22Rv1 (cell line): ENCODE measurements around the gene SH3PXD2A.
A peak's percentile ranks its signal among the peaks of the same experiment; 100 is the strongest.

Source experiments
- H3K27ac ChIP-seq: fragments of 450-650 bp; 2 replicates; pipeline ENCODE4 v1.5.1; 2017
- ZFX ChIP-seq: fragments of 450-650 bp; IDR thresholded peaks from 2 replicates; pipeline ENCODE4 v1.6.1; 2017; ENCODE audit warnings: antibody characterized with exemption, borderline replicate concordance
- TF ChIP-seq, protein P1 (sequence below): fragments of 450-650 bp; IDR thresholded peaks from 2 replicates; pipeline ENCODE4 v1.5.1; 2017; ENCODE audit warnings: mild to moderate bottlenecking

SH3PXD2A gene, protein sequence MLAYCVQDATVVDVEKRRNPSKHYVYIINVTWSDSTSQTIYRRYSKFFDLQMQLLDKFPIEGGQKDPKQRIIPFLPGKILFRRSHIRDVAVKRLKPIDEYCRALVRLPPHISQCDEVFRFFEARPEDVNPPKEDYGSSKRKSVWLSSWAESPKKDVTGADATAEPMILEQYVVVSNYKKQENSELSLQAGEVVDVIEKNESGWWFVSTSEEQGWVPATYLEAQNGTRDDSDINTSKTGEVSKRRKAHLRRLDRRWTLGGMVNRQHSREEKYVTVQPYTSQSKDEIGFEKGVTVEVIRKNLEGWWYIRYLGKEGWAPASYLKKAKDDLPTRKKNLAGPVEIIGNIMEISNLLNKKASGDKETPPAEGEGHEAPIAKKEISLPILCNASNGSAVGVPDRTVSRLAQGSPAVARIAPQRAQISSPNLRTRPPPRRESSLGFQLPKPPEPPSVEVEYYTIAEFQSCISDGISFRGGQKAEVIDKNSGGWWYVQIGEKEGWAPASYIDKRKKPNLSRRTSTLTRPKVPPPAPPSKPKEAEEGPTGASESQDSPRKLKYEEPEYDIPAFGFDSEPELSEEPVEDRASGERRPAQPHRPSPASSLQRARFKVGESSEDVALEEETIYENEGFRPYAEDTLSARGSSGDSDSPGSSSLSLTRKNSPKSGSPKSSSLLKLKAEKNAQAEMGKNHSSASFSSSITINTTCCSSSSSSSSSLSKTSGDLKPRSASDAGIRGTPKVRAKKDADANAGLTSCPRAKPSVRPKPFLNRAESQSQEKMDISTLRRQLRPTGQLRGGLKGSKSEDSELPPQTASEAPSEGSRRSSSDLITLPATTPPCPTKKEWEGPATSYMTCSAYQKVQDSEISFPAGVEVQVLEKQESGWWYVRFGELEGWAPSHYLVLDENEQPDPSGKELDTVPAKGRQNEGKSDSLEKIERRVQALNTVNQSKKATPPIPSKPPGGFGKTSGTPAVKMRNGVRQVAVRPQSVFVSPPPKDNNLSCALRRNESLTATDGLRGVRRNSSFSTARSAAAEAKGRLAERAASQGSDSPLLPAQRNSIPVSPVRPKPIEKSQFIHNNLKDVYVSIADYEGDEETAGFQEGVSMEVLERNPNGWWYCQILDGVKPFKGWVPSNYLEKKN

DNA sequence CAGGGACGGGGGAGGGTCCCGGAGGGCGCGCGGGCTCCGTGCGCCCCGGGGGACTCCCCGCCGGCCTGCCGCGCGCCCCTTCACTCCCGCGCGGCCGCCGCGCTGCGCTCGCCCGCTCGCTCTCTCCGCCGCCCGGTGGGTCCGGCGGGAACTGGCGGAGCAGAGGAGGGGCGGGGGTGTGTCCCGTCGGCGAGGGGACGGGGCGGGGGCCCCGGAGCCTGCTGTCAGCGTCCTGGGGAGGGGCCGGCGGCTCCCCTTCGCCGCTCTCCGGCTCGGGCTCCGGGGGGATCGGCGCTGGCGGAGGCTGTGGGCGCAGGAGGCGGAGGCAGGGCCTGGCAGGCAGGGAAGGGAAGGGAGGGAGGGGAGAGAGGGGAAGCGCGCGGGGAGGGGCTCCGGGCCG is at the start of gene SH3PXD2A:
Gene SH3PXD2A (minus strand): TSS at position 153 of the 400 bp plus-strand sequence. CDS start 310 bp downstream, outside the sequence.
- H3K27ac ChIP-seq, result no peak within 1 kb of the TSS
- no peak for TF ChIP-seq ZFX
- TF ChIP-seq, protein P1, sequence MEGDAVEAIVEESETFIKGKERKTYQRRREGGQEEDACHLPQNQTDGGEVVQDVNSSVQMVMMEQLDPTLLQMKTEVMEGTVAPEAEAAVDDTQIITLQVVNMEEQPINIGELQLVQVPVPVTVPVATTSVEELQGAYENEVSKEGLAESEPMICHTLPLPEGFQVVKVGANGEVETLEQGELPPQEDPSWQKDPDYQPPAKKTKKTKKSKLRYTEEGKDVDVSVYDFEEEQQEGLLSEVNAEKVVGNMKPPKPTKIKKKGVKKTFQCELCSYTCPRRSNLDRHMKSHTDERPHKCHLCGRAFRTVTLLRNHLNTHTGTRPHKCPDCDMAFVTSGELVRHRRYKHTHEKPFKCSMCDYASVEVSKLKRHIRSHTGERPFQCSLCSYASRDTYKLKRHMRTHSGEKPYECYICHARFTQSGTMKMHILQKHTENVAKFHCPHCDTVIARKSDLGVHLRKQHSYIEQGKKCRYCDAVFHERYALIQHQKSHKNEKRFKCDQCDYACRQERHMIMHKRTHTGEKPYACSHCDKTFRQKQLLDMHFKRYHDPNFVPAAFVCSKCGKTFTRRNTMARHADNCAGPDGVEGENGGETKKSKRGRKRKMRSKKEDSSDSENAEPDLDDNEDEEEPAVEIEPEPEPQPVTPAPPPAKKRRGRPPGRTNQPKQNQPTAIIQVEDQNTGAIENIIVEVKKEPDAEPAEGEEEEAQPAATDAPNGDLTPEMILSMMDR, result peak; percentile 66

DNA sequence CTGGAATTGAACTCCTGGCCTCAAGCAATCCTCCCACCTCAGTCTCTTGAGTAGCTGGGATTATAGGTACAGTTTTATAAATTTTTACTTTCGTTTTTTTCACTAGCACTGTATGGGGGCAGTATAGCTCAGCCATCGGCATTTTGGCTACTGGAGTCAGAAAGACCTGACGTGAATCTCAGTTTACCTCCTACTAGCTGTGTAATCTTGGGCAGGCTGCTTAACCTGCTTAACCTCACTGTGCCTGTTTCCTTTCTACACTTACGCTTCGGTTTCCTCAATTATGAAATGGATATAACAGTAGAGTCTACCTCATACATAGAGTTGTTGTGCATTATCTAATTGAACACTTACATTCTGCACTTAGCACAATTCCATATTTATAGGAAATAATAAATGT is 45.9 kb upstream of the SH3PXD2A start:
- no peak overlapping the region for H3K27ac ChIP-seq
- TF ChIP-seq, protein P1, result no peak
- TF ChIP-seq ZFX, result no peak

DNA sequence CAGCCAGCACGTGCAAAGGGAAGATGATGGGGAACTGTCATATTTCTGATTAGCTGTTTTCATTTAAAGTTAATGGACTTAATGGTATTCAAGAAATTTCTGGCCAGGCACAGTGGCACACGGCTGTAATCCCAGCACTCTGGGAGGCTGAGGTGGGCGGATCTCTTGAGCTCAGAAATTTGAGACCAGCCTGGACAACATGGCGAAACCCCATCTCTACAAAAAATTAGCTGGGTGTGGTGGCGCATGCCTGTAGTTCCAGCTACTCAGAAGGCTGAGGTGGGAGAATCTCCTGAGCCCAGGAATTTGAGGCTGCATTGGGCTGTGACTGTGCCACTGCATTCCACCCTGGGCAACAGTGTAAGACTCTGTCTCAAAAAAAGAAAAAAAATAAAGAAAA is 43.9 kb upstream of the SH3PXD2A start:
- TF ChIP-seq ZFX, result no peak

DNA sequence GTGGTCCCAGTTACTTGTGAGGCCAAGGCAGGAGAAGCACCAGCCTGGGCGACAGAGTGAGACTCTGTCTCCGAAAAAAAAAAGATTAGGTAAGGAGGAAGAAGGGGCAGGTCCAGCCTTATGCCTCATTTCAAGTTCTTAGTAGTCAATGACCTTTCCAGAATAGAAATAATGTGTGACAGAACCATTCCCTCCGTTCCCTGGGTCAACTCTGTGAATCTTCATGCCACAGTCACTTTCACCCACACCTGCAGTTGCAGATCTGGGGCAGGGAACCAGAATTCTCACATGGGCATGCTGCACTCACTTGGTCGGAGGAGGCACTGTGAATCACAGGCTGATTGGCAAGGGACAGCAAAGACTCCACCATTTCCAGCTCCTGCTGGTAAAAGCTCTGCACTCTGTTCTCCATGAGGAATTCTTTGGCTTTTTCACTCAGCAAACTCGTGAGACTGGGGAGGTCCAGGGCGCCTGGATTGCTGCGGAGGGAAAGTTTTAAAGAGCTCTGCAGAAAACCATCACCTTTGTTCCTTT is 41.9 kb upstream of the SH3PXD2A start:
- H3K27ac ChIP-seq, result no peak overlapping the region
- TF ChIP-seq, protein P1, result no peak
- TF ChIP-seq ZFX, result no peak

More for the DNA sequence above, 43.9 kb upstream of the SH3PXD2A start:
- H3K27ac ChIP-seq, result no peak overlapping the region

DNA sequence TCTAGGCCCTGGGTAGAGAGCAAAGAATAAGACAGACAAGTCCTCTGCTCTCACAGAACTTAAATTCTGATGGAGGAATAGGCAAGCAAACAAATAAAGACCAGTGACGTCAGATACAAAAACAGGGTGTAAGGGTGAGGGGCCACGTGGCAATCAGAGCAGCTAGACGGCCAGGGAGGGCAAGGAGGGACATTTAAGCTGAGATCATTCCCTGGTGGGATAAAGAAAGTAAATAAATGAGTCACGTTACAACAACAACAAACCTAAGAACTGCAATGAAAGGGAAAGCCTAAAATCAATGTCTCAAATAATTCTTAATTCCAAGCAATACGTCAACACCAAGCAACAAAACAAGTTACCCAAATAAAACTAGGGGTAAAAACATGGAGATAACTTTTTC is 40.8 kb upstream of the SH3PXD2A start:
- no peak for TF ChIP-seq ZFX
- H3K27ac ChIP-seq, result no peak overlapping the region

DNA sequence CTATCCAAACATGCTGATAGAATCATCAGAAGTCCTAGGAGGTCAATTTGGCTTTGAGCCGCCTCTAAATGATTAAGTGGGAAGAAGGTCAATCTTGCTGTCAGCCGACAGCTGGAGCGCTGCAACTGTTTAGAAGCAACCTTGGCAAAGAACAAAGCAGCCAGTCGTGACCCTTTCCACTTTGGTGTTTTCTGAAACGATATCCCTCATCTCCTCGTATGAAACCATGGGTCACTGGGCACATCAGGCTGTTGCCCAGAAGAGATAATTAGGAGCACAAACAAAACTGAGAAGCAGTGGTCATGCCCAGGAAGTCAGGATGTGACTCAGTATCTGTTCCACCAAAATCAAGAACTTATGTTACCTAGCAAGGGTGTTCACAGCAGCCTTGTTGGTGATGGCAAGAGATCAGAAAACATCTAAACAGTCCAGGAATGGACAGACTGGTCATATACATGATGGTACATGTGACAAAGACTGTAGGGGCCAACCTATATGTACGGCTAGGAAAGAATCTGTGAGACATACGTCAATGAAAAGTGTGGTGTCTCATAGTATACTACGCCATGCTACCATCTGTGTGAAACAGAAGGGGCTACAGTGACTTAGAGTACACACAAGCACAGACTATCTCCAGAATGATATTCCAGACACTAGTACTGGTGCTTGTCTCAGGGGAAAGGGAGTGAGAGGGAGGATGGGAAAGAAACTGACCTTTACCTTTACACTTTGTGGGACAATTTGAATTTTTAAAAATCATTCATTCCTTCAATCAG is 40.2 kb upstream of the SH3PXD2A start:
- no peak overlapping the region for H3K27ac ChIP-seq
- TF ChIP-seq, protein P1, result no peak
- no peak for TF ChIP-seq ZFX

DNA sequence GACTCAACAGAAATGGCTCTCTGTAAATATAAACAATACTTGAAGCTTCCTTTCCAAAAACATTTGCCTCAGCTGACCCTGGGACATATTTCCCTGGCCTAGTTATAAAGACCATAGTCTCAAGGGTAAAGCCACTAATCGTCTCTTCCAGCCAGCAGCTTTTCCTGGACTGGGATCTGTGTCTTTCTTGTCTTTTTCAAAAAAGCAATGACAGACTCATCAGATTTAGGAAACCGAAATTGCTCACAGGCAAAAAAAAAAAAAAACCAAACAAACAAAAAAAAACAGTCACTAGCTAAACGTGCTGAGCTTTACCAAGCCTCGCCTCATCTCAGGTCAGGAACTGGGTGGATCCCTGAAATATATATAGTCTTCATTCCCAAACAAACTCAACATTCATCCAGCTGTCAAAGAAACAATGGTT is 39.1 kb upstream of the SH3PXD2A start:
- no peak overlapping the region for H3K27ac ChIP-seq
- TF ChIP-seq, protein P1, result no peak
- no peak for TF ChIP-seq ZFX
